Measurements from ENCODE around the gene ANKH. TPM values are rescaled to one million over a fixed set of nuclear protein-coding genes. Genes with fewer than 3 reads are reported as not detected.
A peak's percentile ranks its signal among the peaks of the same experiment; 100 is the strongest.

The ANKH gene
- total RNA-seq, 1 donor from 2014 or later, result 0.19 TPM

GRCh38 chr5:14876095-14876494 is 4.5 kb upstream of the ANKH start:
- H3K9me3 ChIP-seq (ENCODE audit: low read depth), result no peaks in the 10 kb centered on the region
- no peak for DNase-seq (ENCODE audit: low spot score)
- H4K20me1 ChIP-seq (ENCODE audit: low read depth), result no peaks in the 10 kb centered on the region
- H3K79me2 ChIP-seq (ENCODE audit: low read depth), result no peaks in the 10 kb centered on the region
- Mint-ChIP-seq H3K36me3 (no peaks in the 10 kb centered on the region), H3K9me3 (no peaks in the 10 kb centered on the region), H3K4me1 (peaks cover 2% of the 10 kb centered on the region), H3K27ac (no peak overlapping the region), H3K27me3 (ENCODE audit: insufficient read depth, low read depth) (no peaks in the 10 kb centered on the region), H3K4me3 (no peak overlapping the region)
- H3K4me3 ChIP-seq, result no peak overlapping the region
- TF ChIP-seq CTCF (IDR thresholded peaks at IDR 0.05) (no peak), EZH2 (IDR thresholded peaks at IDR 0.05) (no peak), EZH2phosphoT487 (IDR thresholded peaks at IDR 0.05) (no peak)
- H3K36me3 ChIP-seq, result no peaks in the 10 kb centered on the region
- H3K27ac ChIP-seq, result no peak overlapping the region
- H3K4me1 ChIP-seq, result peaks cover 4% of the 10 kb centered on the region
- no peak overlapping the region for H3K4me2 ChIP-seq
- H2AFZ ChIP-seq (replicated peaks), result no peak overlapping the region
- peaks cover 44% of the 10 kb centered on the region for H3K27me3 ChIP-seq
- no peaks in the 10 kb centered on the region for H3F3A ChIP-seq (ENCODE audit: low read depth)
- H3K9ac ChIP-seq, result no peak overlapping the region

GRCh38 chr5:14873790-14874189 is 2.2 kb upstream of the ANKH start:
- Mint-ChIP-seq H3K36me3 (no peaks in the 10 kb centered on the region), H3K27me3 (ENCODE audit: insufficient read depth, low read depth) (peaks cover 19% of the 10 kb centered on the region), H3K4me3 (peak overlapping the region; percentile 67), H3K27ac (no peak overlapping the region), H3K9me3 (peaks cover 2% of the 10 kb centered on the region), H3K4me1 (peaks cover 14% of the 10 kb centered on the region)
- DNase-seq (ENCODE audit: low spot score), result no peak
- Histone ChIP-seq H3K4me3 (no peak overlapping the region), H3K4me2 (no peak overlapping the region), H3K79me2 (ENCODE audit: low read depth) (no peaks in the 10 kb centered on the region), H2AFZ (replicated peaks) (no peak overlapping the region), H3K9ac (no peak overlapping the region), H3F3A (ENCODE audit: low read depth) (no peaks in the 10 kb centered on the region), H3K9me3 (ENCODE audit: low read depth) (no peaks in the 10 kb centered on the region), H3K36me3 (no peaks in the 10 kb centered on the region), H3K27me3 (peaks cover 67% of the 10 kb centered on the region), H3K27ac (no peak overlapping the region), H4K20me1 (ENCODE audit: low read depth) (peaks cover 7% of the 10 kb centered on the region), H3K4me1 (peaks cover 4% of the 10 kb centered on the region)
- TF ChIP-seq CTCF (IDR thresholded peaks at IDR 0.05) (no peak), EZH2phosphoT487 (IDR thresholded peaks at IDR 0.05) (no peak), EZH2 (IDR thresholded peaks at IDR 0.05) (no peak)

- TF ChIP-seq EZH2phosphoT487 (IDR thresholded peaks at IDR 0.05), result no peak
- no peak for TF ChIP-seq EZH2 (IDR thresholded peaks at IDR 0.05)
- no peak for TF ChIP-seq CTCF (IDR thresholded peaks at IDR 0.05)
- H4K20me1 ChIP-seq (ENCODE audit: low read depth), result peaks cover 7% of the 10 kb centered on the region
- peaks cover 4% of the 10 kb centered on the region for H3K4me1 ChIP-seq
- H3K9ac ChIP-seq, result no peak overlapping the region
- H3K9me3 ChIP-seq (ENCODE audit: low read depth), result no peaks in the 10 kb centered on the region
- H3K27ac ChIP-seq, result no peak overlapping the region
- H2AFZ ChIP-seq (replicated peaks), result no peak overlapping the region
- DNase-seq (ENCODE audit: low spot score), result peak; percentile 3
- H3K79me2 ChIP-seq (ENCODE audit: low read depth), result no peaks in the 10 kb centered on the region
- H3F3A ChIP-seq (ENCODE audit: low read depth), result no peaks in the 10 kb centered on the region
- H3K27me3 ChIP-seq, result peaks cover 74% of the 10 kb centered on the region
- H3K36me3 Mint-ChIP-seq, result no peaks in the 10 kb centered on the region
- H3K9me3 Mint-ChIP-seq, result peaks cover 2% of the 10 kb centered on the region
- H3K4me3 Mint-ChIP-seq, result peak overlapping the region; percentile 86
- peak overlapping the region; percentile 66 for H3K4me3 ChIP-seq
- H3K36me3 ChIP-seq, result no peaks in the 10 kb centered on the region
- peaks cover 21% of the 10 kb centered on the region for H3K27me3 Mint-ChIP-seq (ENCODE audit: insufficient read depth, low read depth)
- peaks cover 14% of the 10 kb centered on the region for H3K4me1 Mint-ChIP-seq
- H3K27ac Mint-ChIP-seq, result no peak overlapping the region
- H3K4me2 ChIP-seq, result peak overlapping the region; percentile 83
Observed at GRCh38 chr5:14873093-14873492, 1.5 kb upstream of the ANKH start.

All from neural progenitor cell (in vitro differentiated cells).